ENCODE measurements around the gene RASSF1.

Gene RASSF1, protein sequence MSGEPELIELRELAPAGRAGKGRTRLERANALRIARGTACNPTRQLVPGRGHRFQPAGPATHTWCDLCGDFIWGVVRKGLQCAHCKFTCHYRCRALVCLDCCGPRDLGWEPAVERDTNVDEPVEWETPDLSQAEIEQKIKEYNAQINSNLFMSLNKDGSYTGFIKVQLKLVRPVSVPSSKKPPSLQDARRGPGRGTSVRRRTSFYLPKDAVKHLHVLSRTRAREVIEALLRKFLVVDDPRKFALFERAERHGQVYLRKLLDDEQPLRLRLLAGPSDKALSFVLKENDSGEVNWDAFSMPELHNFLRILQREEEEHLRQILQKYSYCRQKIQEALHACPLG

DNA sequence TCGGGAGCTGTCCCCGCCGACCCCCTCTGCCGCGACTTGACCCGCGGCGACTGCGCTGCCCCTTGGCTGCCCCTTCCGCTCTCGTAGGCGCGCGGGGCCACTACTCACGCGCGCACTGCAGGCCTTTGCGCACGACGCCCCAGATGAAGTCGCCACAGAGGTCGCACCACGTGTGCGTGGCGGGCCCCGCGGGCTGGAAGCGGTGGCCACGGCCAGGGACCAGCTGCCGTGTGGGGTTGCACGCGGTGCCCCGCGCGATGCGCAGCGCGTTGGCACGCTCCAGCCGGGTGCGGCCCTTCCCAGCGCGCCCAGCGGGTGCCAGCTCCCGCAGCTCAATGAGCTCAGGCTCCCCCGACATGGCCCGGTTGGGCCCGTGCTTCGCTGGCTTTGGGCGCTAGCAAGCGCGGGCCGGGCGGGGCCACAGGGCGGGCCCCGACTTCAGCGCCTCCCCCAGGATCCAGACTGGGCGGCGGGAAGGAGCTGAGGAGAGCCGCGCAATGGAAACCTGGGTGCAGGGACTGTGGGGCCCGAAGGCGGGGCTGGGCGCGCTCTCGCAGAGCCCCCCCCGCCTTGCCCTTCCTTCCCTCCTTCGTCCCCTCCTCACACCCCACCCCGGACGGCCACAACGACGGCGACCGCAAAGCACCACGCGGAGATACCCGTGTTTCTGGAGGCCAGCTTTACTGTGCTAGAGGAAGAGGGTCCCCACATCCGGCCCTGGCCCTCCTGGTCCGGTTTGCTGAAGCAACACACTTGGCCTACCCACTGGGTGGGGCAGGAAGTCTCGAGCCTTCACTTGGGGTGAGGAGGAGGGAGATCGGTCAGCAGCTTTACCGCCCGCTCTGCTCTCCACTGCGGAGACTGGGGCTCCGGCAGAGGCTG, at the start of gene RASSF1:
RASSF1 (minus strand) TSS at position 389 of the 882 bp plus-strand sequence; CDS start at position 358, 31 bp downstream.
- DNase-seq, result peak in 5 of 6 experiments; percentile 24 to 58 (median 36)

GRCh38 chr3:50389414-50389767, 48.8 kb upstream of the RASSF1 start:
- no peak for DNase-seq

DNA sequence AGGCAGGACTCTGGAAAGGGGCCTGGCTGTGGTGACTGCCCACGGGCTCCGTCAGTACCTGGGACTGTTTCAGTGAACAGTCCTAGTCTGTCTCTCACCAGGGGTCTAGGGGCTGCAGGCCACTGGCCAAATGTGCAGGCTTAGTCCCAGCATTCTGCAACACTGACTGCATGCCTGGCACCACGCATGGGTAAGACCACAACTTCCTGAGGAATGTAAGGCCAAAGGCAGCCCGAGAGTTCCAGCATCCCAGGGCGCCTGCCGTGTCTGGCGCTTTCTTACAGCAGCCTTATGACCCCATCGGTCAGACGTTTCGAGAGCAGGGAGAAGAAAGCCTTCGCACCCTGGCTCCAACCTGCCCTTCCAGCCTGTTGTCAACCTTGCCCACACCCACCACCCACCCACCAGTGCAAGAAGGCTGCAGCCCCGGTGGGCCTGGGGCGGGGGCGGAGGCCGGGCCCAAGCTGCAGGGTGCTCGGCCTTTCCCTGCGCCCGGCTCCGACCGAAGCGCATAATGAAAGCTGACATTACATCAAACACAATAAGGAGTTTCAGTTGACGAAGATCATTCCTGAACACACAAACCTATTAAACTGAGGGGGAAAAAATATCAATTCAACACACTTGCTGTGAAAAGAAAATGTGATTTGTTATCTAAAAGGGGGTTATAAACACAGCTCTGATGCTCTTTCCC, 48.2 kb upstream of the RASSF1 start:
- no peak for DNase-seq

- no peak for DNase-seq
Measured at GRCh38 chr3:50388016-50388719, 47.5 kb upstream of the RASSF1 start.

- DNase-seq, result no peak
Measured at GRCh38 chr3:50385754-50386153, 45.1 kb upstream of the RASSF1 start.

DNA sequence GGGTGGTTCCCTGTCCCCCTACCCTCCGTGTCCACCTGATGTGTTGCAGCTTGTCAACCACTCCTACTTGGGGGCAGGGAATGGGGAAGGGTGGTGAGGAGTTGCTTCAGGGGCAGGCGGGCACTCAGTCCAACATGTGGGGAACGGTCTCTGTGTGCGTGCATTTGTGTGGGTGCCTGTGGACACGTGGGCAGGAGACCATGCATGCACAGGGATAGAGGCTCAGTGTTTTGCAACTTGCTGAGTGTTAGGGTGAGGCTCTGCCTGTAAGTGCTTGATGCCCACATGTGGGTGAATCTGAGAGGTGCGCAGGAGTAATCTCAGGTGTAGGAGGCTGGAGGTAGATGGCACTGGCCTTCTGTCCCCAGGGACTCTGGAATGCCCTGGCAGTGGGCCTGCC, 43.1 kb upstream of the RASSF1 start:
- no peak for DNase-seq

GRCh38 chr3:50382722-50383121, 42.1 kb upstream of the RASSF1 start:
- no peak for DNase-seq

GRCh38 chr3:50381383-50381782, 40.7 kb upstream of the RASSF1 start:
- no peak for DNase-seq

DNA sequence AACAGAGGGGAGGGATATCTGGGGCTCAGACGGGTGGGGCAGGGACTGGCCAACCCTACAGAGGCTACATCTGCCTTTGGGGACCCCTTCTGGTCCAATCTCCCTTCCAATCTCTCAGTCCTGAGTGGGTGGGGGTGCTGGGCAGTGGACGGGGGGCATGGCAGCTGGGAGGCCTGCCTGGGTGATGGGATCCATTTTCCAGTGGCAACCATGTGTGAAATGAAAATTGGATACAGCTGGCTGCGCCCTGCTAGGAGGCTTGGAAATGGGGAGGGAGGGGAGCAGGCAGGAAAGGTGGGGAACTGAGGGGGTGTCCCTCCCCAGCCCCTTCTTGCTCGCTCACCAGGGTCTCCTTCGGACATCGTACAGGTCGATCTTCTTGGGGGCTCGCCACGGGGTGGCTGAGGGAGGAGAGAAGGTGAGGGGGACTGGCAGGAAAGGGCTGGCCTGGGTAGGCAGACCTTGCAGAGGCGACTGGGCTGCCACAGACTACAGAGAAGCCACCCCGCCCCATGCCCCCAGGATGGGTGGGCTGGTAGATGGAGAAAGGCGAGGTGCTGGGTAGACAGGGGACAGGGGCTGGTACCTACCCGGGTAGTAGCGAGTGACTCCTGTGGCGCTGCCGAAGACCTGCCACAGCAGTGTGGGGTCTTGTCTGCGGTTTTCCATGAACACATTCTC, 39.9 kb upstream of the RASSF1 start:
- DNase-seq, result no peak

- DNase-seq, result no peak
Measured at GRCh38 chr3:50378757-50379156, 38.1 kb upstream of the RASSF1 start.

DNA sequence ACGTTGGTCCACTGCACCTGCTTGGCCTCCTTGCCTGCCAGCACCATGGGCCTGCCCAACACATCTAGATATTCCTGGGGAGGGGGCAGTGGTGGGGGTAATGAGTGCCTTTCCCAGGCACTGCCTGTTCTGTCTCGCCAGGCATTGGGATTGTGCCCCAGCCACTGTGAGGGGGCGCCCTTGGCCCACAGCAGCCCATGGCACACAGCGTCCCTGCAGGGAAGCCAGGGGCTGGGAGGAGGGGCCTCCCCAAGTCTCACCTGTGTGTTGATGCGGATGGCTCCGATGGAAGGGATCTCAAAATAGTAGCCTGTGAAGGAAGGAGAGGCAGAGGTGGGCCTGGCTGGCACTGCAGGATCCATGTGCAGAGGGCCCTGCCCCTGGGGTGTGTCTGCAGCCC, 37.4 kb upstream of the RASSF1 start:
- no peak for DNase-seq

DNA sequence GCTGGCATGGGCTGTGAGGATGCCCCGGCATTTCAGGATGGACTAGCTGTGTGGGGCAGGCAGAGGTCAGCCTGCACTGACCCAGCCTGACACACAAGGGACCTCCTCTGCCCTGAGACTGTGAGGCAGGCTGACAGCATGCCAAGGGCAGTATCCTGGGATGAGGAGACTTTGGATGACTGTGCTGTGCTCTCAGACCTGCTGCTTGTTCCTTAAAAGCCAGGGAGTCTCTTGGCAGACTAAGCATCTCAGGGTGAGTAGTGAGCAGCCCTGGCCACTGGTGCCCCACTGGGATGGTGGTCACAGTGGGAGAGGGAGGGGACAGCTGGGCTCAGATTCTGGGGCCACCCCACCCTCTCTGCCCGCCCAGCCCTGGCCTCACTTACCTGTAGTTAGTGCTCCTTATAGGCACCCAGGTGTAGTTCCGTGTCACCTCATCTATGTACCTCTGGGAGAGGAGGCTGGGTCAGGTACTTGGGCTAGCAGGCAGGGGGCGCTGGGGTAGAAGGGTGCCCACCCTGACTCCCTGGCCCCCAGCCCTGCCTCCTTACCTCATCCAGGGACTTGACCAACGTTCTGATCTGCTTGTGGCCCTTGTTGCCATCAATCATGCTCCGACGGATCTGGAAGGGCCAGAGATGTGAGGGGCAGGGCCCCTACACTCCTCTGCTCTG, 34.8 kb upstream of the RASSF1 start:
- DNase-seq, result no peak

DNA sequence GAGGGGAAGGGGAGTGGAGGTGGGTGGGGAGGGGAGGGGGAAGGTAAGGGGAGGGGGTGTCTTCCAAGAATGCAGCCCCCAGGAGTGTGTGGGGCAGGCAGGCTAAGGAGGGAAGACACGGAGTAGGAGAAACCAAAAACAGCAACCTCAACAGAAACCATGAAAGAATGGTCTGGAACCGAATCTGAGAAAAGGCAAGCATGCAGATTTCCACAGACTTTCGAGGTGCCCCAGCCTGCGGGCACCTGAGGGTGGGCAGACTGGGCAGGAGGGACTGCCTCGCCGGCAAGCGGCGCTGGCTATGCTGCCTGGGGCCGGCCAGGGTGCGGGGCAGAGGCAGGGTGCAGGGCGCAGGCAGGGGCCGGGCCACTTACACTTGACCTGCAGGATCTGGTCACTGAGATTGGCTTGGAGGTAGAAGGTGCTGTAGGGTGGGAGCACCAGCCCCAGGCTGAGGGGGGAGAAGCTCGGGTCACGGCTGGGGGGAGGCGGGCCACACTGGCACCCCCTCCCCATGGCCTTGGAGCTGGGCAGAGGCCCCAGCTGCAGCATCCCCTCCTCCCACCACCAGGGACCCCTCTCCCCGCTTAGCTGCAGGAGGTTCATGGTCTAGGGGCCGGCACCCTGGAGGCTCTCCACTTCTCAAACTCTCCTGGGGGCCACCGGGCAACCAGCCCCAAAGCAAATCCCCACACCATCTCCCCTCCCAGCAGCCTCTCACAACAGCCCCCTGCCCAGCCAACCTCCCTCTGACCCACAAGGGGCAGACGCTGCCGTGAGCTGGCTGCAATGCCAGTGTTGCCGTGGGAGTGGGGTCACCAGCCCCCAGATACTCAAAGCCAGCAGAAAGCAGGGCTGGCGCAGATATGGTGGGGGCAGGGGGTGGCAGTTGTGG, 34.0 kb upstream of the RASSF1 start:
- DNase-seq, result no peak

- DNase-seq, result no peak
Measured at GRCh38 chr3:50373146-50374051, 32.8 kb upstream of the RASSF1 start.

- peak in 3 of 6 experiments; percentile 16 to 46 (median 22) for DNase-seq
Measured at GRCh38 chr3:50372349-50372748, 31.7 kb upstream of the RASSF1 start.

- DNase-seq, result no peak
Measured at GRCh38 chr3:50371133-50371685, 30.6 kb upstream of the RASSF1 start.

DNA sequence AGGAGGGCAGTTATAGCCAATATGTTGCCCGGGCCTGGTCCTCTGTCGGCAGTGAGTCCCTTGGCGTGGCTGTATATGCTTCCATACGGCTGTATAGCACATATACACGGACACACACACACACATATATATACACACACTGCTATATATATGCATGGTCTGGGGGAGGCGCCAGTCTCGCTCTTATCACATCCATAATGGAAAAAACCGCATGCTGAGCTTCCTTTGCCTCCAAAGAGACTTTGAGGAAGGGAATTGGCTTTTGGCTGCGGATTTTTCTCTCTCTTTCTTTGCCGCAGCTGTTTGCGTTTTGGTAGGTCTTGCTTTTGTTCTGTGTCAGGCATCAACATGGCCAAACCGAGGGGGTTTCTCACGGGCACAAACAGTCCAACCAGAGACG, 30.0 kb upstream of the RASSF1 start:
- no peak for DNase-seq

GRCh38 chr3:50369012-50369670, 28.5 kb upstream of the RASSF1 start:
- no peak for DNase-seq

- peak in 1 of 6 experiments; percentile 39 for DNase-seq
Measured at GRCh38 chr3:50365842-50366220, 25.2 kb upstream of the RASSF1 start.
